Transverse colon (tissue), 4 donors: ENCODE results near the gene MYOF. TPM values are rescaled to one million over a fixed set of nuclear protein-coding genes. Genes with fewer than 3 reads are reported as not detected.
"Not testable (repeated sequence)": the region's sequence is repeated elsewhere in the genome, so short reads cannot be mapped to it uniquely, and the experiment has no call there.

Experiments
- DNase-seq: peaks from one replicate; pipeline ENCODE4 v3.0.0-alpha.2; 2019
- H3K27ac ChIP-seq, 4 donors: fragments of 200-600 bp; sonication (generic); 2 replicates each; pipeline ENCODE4 v1.5.1; 2016 to 2018; ENCODE audit warnings: inconsistent platforms in 4 of 4
- H3K27me3 ChIP-seq: fragments of 200-600 bp; sonication (generic); 2 replicates; pipeline ENCODE4 v1.5.1; 2017; ENCODE audit warnings: inconsistent platforms
- H3K36me3 ChIP-seq, 4 donors: fragments of 200-600 bp; sonication (generic); 2 replicates each; pipeline ENCODE4 v1.5.1; 2017 to 2019; ENCODE audit warnings: inconsistent platforms in 4 of 4
- H3K4me1 ChIP-seq, 4 donors: fragments of 200-600 bp; sonication (generic); 2 replicates each; pipeline ENCODE4 v1.5.1; 2017 to 2020; ENCODE audit warnings: inconsistent platforms in 4 of 4
- H3K4me3 ChIP-seq, 4 donors: fragments of 200-600 bp; sonication (generic); 1 replicate in 1 of 4; 2 replicates in 3 of 4; pipeline versions ENCODE4 v1.5.1 to v1.6.1; 2017 to 2019; ENCODE audit warnings: inconsistent platforms in 4 of 4
- H3K9me3 ChIP-seq, 2 donors: fragments of 200-600 bp; sonication (generic); 2 replicates each; pipeline ENCODE4 v1.5.1; 2017 to 2019; ENCODE audit warnings: inconsistent platforms in 2 of 2
- EP300 ChIP-seq: sonication (generic); formaldehyde crosslinking; IDR thresholded peaks from one replicate; pipeline ENCODE4 v1.6.1; 2017; ENCODE audit warnings: antibody characterized with exemption, low read depth
- POLR2A ChIP-seq: fragments of 450-650 bp; IDR thresholded peaks from one replicate; pipeline ENCODE4 v1.6.1; 2016; ENCODE audit warnings: antibody characterized with exemption, mild to moderate bottlenecking, moderate library complexity
- POLR2AphosphoS5 ChIP-seq, 3 donors: sonication (generic); formaldehyde crosslinking; IDR thresholded peaks; one replicate each; pipeline ENCODE4 v1.6.1; 2016; ENCODE audit warnings: antibody characterized with exemption in 3 of 3
- WGBS, 2 donors: methylation state at CpG; one replicate each; pipeline ENCODE4 v1.1.5; 2018; ENCODE audit warnings: low coverage in 1 of 2; 5-methylcytosine and 5-hydroxymethylcytosine counted together
- in situ Hi-C, 4 donors: fragments of 200-750 bp; cut with MboI; loops; one replicate each; pipeline versions ENCODE4 v1.15.0 to v1.15.1; 2017; ENCODE audit warnings: low sequenced_read_pairs in 3 of 4, low pct_ligation_motif_present in 1 of 4, low pct_unique_long_range_greater_than_20kb in 1 of 4
- intact Hi-C: fragments of 100-400 bp; cut with DNase I; formaldehyde crosslinking; loops from one replicate; pipeline ENCODE4 v1.15.1; 2023; ENCODE audit warnings: low total_unique reads
- total RNA-seq, 4 donors: library from RNA; depleted of rRNA; stranded (reverse); fragments of >200 nt; gene quantifications; one replicate each; pipeline ENCODE4 v1.1.0, GENCODE V29; 2016
- TF ChIP-seq, protein P1 (sequence below), 5 experiments: fragments of 200-600 bp in 3 of 5; fragments of 450-650 bp in 2 of 5; sonication (generic) in 3 of 5; IDR thresholded peaks; 1 replicate in 2 of 5; 2 replicates in 3 of 5; pipeline ENCODE4 v1.5.1; 2016 to 2017; ENCODE audit warnings: antibody characterized with exemption in 5 of 5, inconsistent platforms in 3 of 5, mild to moderate bottlenecking in 2 of 5, moderate library complexity in 1 of 5

The MYOF gene
- total RNA-seq, 4 donors from 2014 or later: 18.9 to 57.2 (median 50.2) TPM

DNA sequence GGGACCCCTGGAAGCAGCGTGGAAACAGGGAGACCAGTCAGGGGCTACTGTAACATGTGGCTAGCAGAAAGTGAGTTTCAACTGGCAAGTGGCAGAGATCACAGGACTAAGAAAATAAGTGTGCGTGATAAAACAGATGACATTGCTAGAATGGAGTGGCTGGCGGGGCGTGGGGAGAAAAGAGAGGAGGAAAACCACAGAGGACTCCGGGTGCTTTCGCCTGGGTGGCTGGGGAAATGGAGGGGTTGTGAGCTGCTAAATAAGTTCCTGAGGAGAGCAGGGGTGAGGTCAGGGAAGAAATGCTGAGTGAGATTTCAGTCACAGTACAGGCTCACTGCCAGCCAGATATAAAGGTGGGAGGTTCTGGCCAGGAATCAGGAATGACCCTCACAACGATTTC, 166.9 kb downstream of the MYOF start:
- H3K27me3 ChIP-seq: no peaks in the 10 kb centered on the region
- H3K4me1 ChIP-seq: no peaks in the 10 kb centered on the region
- intact Hi-C loops: no loop called here
- WGBS, 2 donors: 80 to 92% methylated on average over 6 to 7 of the region's 7 CpGs
- no peaks in the 10 kb centered on the region for H3K9me3 ChIP-seq
- no peak overlapping the region for H3K4me3 ChIP-seq
- no peak for TF ChIP-seq EP300
- no peak for TF ChIP-seq POLR2AphosphoS5 (IDR thresholded peaks at IDR 0.05)
- TF ChIP-seq, protein P1, sequence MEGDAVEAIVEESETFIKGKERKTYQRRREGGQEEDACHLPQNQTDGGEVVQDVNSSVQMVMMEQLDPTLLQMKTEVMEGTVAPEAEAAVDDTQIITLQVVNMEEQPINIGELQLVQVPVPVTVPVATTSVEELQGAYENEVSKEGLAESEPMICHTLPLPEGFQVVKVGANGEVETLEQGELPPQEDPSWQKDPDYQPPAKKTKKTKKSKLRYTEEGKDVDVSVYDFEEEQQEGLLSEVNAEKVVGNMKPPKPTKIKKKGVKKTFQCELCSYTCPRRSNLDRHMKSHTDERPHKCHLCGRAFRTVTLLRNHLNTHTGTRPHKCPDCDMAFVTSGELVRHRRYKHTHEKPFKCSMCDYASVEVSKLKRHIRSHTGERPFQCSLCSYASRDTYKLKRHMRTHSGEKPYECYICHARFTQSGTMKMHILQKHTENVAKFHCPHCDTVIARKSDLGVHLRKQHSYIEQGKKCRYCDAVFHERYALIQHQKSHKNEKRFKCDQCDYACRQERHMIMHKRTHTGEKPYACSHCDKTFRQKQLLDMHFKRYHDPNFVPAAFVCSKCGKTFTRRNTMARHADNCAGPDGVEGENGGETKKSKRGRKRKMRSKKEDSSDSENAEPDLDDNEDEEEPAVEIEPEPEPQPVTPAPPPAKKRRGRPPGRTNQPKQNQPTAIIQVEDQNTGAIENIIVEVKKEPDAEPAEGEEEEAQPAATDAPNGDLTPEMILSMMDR (IDR thresholded peaks at IDR 0.05): no peak
- H3K27ac ChIP-seq: no peak overlapping the region
- H3K36me3 ChIP-seq: peaks cover 0 to 20% (median 7%) of the 10 kb centered on the region in 4 donors
- in situ Hi-C loops: no loop called here
- no peak for DNase-seq

DNA sequence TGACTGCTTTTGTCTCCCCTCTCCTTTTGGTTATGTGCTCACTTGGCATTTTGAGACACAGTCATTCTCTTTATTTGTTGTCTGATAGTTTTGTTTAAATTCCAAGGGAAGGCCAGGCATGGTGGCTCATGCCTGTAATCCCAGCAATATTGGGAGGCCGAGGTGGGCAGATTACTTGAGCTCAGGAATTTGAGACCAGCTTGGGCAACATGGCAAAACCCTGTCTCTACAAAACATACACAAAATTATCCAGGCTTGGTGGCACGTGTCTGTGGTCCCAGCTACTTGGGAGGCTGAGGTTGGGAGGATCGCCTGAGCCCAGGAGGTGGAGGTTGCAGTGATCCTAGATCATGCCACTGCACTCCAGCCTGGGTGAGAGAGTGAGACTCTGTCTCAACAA, 167.5 kb downstream of the MYOF start:
- in situ Hi-C loops, intact Hi-C loops, DNase-seq, H3K27ac ChIP-seq, H3K4me1 ChIP-seq, H3K9me3 ChIP-seq, H3K27me3 ChIP-seq, H3K4me3 ChIP-seq: not testable (repeated sequence)
- peaks cover 0 to 21% (median 6%) of the 10 kb centered on the region in 4 donors for H3K36me3 ChIP-seq
- WGBS, 2 donors: 82% methylated on average over 3 of the region's 3 CpGs; no CpG with 5 or more reads in 1 of the 2 donors

DNA sequence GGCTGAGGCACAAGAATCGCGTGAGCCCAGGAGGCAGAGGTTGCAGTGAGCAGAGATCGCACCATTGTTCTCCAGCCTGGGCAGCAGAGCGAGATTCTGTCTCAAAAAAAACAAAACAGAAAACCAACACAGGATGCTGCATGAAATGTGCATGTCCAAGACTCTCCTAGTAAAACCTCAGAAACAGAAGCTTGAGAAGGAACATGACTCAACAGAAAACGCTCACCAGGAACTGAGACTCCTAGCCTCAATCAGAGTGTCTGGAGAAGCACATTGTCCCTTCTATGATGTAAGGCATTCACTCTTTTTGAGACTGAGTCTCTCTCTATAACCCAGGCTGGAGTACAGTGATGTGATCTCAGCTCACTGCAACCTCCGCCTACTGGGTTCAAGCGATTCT, 168.3 kb downstream of the MYOF start:
- TF ChIP-seq POLR2AphosphoS5 (IDR thresholded peaks at IDR 0.05) (no peak), POLR2A (no peak), EP300 (no peak)
- TF ChIP-seq, protein P1 (IDR thresholded peaks at IDR 0.05): no peak
- Histone ChIP-seq H3K9me3 (no peaks in the 10 kb centered on the region), H3K36me3 (peaks cover 0 to 25% (median 5%) of the 10 kb centered on the region in 4 donors), H3K27me3 (no peaks in the 10 kb centered on the region), H3K4me1 (no peaks in the 10 kb centered on the region), H3K27ac (no peak overlapping the region), H3K4me3 (no peak overlapping the region)
- in situ Hi-C loops: no loop called here
- intact Hi-C loops: no loop called here
- no peak for DNase-seq
- 72 to 76% methylated on average over 6 to 7 of the region's 7 CpGs for WGBS, 2 donors

DNA sequence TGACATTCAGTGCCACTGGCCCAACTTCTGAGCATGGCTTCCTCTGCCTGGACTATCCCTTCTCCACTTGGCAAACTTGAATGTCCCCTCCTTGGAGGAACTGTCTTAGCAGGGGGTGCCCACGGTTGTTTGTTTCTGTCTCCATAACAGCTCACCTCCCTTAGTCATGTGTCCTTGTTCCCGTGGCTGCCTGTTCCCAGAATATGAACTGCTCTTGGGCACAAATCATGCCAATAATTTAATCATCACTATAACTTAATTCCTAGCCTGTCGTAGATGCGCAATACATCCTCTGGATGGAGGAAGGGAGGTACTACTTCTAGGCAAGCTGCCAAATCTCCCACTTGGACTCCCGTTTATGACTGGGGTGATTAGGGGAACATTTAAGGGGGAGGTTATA, 173.1 kb downstream of the MYOF start:
- in situ Hi-C loops (no loop called here), intact Hi-C loops (no loop called here)
- TF ChIP-seq EP300 (no peak), POLR2AphosphoS5 (IDR thresholded peaks at IDR 0.05) (no peak), POLR2A (no peak)
- TF ChIP-seq, protein P1 (IDR thresholded peaks at IDR 0.05): no peak
- peaks cover 0 to 19% (median 7%) of the 10 kb centered on the region in 4 donors for H3K36me3 ChIP-seq
- H3K4me3 ChIP-seq: no peak overlapping the region
- H3K9me3 ChIP-seq: no peaks in the 10 kb centered on the region
- no peaks in the 10 kb centered on the region for H3K4me1 ChIP-seq
- H3K27ac ChIP-seq: no peak overlapping the region
- H3K27me3 ChIP-seq: no peaks in the 10 kb centered on the region
- DNase-seq: no peak
- WGBS, 2 donors: 68% methylated on average over 2 to 5 of the region's 5 CpGs

DNA sequence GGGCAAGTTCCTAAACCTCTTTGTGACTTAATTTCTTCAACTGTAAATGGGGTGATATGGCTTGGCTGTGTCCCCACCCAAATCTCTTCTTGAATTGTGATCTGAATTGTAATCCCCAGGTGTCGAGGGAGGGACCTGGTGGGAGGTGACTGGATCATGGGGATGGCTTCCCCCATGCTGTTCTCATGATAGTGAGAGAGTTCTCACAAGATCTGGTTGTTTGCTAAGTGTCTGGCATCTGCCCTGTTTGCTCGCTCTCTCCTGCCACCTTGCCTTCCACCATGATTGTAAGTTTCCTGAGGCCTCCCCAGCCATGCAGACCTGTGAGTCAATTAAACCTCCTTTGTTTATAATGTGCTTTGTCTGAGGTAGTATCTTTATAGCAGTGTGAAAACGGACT, 177.0 kb downstream of the MYOF start:
- intact Hi-C loops: no loop called here
- H3K27ac ChIP-seq: no peak overlapping the region
- no peak for TF ChIP-seq EP300
- no peaks in the 10 kb centered on the region for H3K9me3 ChIP-seq
- no peak for DNase-seq
- in situ Hi-C loops: no loop called here
- H3K4me3 ChIP-seq: no peak overlapping the region
- H3K4me1 ChIP-seq: no peaks in the 10 kb centered on the region
- WGBS, 2 donors: 77 to 78% methylated on average over 3 of the region's 3 CpGs
- no peaks in the 10 kb centered on the region for H3K27me3 ChIP-seq
- peaks cover 0 to 10% (median 4%) of the 10 kb centered on the region in 4 donors for H3K36me3 ChIP-seq
